HepG2 (cell line): Measurements from ENCODE around the gene SIRT7. TPM values are rescaled to one million over a fixed set of nuclear protein-coding genes. Genes with fewer than 3 reads are reported as not detected.

Source experiments
- ATF1 ChIP-seq: IDR thresholded peaks from 2 replicates; pipeline ENCODE4 v1.6.1; 2016; ENCODE audit warnings: mild to moderate bottlenecking, control low read depth
- ATM ChIP-seq: fragments of 450-650 bp; IDR thresholded peaks from 2 replicates; pipeline ENCODE4 v1.7.1; 2017; ENCODE audit warnings: mild to moderate bottlenecking, borderline replicate concordance
- CSRNP1 ChIP-seq: sonication (generic); formaldehyde crosslinking; IDR thresholded peaks from 2 replicates; pipeline ENCODE4 v1.8.1; 2023; ENCODE audit warnings: mild to moderate bottlenecking, missing genetic modification reagents
- GFI1 ChIP-seq: sonication (generic); formaldehyde crosslinking; IDR thresholded peaks from 2 replicates; pipeline ENCODE4 v1.5.0; 2020; ENCODE audit warnings: missing genetic modification reagents, mild to moderate bottlenecking, borderline replicate concordance
- HBP1 ChIP-seq: IDR thresholded peaks from 2 replicates; pipeline ENCODE4 v1.6.1; 2016; ENCODE audit warnings: low read depth, control low read depth
- HCFC1 ChIP-seq: fragments of 150-350 bp; IDR thresholded peaks from 2 replicates; pipeline ENCODE4 v1.6.1; 2014; ENCODE audit warnings: low read depth, low read length
- KAT7 ChIP-seq: IDR thresholded peaks from 2 replicates; pipeline ENCODE4 v1.6.1; 2018; ENCODE audit warnings: borderline replicate concordance, missing compliant biosample characterization
- NR2F1 ChIP-seq, 2 experiments: fragments of 450-650 bp in 1 of 2; formaldehyde crosslinking in 1 of 2; IDR thresholded peaks; 2 replicates each; pipeline versions ENCODE4 v1.5.0 to v1.6.1; 2016 to 2020; ENCODE audit warnings: mild to moderate bottlenecking in 1 of 2, missing compliant biosample characterization in 1 of 2, missing genetic modification reagents in 1 of 2, moderate library complexity in 1 of 2
- PAF1 ChIP-seq: IDR thresholded peaks from 2 replicates; pipeline ENCODE4 v1.6.1; 2016; ENCODE audit warnings: missing genetic modification reagents, missing compliant biosample characterization
- RAD51 ChIP-seq: fragments of 450-650 bp; IDR thresholded peaks from 2 replicates; pipeline ENCODE4 v1.6.1; 2016; ENCODE audit warnings: borderline replicate concordance
- RFX5 ChIP-seq: IDR thresholded peaks from 2 replicates; pipeline ENCODE4 v1.6.1; 2011; ENCODE audit warnings: low read depth, low read length, improper control_type of control experiment
- SMAD1 ChIP-seq: sonication (generic); formaldehyde crosslinking; IDR thresholded peaks from 2 replicates; pipeline ENCODE4 v1.4.0; 2020; ENCODE audit warnings: missing genetic modification reagents, low read depth, mild to moderate bottlenecking, borderline replicate concordance
- SRSF9 ChIP-seq: fragments of 200-400 bp; formaldehyde crosslinking; IDR thresholded peaks from 2 replicates; pipeline ENCODE4 v1.6.1; 2018; ENCODE audit warnings: borderline replicate concordance, mild to moderate bottlenecking, low read depth, low read length; ENCODE audit not compliant: insufficient read depth, poor library complexity, severe bottlenecking
- TCF12 ChIP-seq, 2 experiments: fragments of 450-650 bp in 1 of 2; sonication (generic) in 1 of 2; formaldehyde crosslinking in 1 of 2; IDR thresholded peaks; 2 replicates each; pipeline versions ENCODE4 v1.6.1 to v1.8.0; 2017 to 2022; ENCODE audit warnings: antibody characterized with exemption in 1 of 2, mild to moderate bottlenecking in 1 of 2, missing genetic modification reagents in 1 of 2, moderate library complexity in 1 of 2
- ZBTB46 ChIP-seq: sonication (generic); formaldehyde crosslinking; IDR thresholded peaks from 2 replicates; pipeline ENCODE4 v1.4.0; 2020; ENCODE audit warnings: mild to moderate bottlenecking, missing genetic modification reagents, borderline replicate concordance
- ZNF256 ChIP-seq: sonication (generic); formaldehyde crosslinking; conservative IDR thresholded peaks from 2 replicates; pipeline ENCODE4 v1.4.0; 2020; ENCODE audit warnings: missing genetic modification reagents
- ZNF354B ChIP-seq: sonication (generic); formaldehyde crosslinking; IDR thresholded peaks from 2 replicates; pipeline ENCODE4 v1.8.0; 2022; ENCODE audit warnings: mild to moderate bottlenecking, missing genetic modification reagents
- ZNF460 ChIP-seq: sonication (generic); formaldehyde crosslinking; IDR thresholded peaks from 2 replicates; pipeline ENCODE4 v1.5.1; 2020; ENCODE audit warnings: missing genetic modification reagents, mild to moderate bottlenecking, borderline replicate concordance
- ZNF549 ChIP-seq: sonication (generic); formaldehyde crosslinking; IDR thresholded peaks from 2 replicates; pipeline ENCODE4 v1.5.0; 2020; ENCODE audit warnings: missing genetic modification reagents
- ZNF878 ChIP-seq: sonication (generic); formaldehyde crosslinking; IDR thresholded peaks from 2 replicates; pipeline ENCODE4 v1.8.1; 2023; ENCODE audit warnings: mild to moderate bottlenecking, missing genetic modification reagents, moderate library complexity
- polyA plus RNA-seq, 8 experiments: library from polyadenylated mRNA; depleted of rRNA in 3 of 8; stranded (reverse) in 7 of 8; unstranded in 1 of 8; fragments of >200 nt; fragmentation: Illumina TruSeq in 4 of 8; extraction: Trizol in 4 of 8; gene quantifications; 2 replicates each; pipeline versions ENCODE4 v1.2.1 to v1.2.3, GENCODE V29; 2011 to 2016; ENCODE audit warnings: low read depth in 4 of 8, missing spikeins in 1 of 8, mixed read lengths in 1 of 8; ENCODE audit not compliant: insufficient read depth in 1 of 8
- total RNA-seq, 5 experiments: library from RNA; depleted of rRNA; stranded (reverse); fragments of >200 nt; fragmentation: Illumina TruSeq; extraction: Trizol; gene quantifications; 2 replicates each; pipeline ENCODE4 v1.2.3, GENCODE V29; 2016; ENCODE audit warnings: low read depth in 1 of 5
- TF ChIP-seq, protein P1 (sequence below): sonication (generic); formaldehyde crosslinking; IDR thresholded peaks from 2 replicates; pipeline ENCODE4 v1.5.0; 2020; ENCODE audit warnings: mild to moderate bottlenecking, missing genetic modification reagents

The SIRT7 gene
- total and polyA plus RNA-seq, 2 of the 13 experiments (the other 11 are each of a cell fraction or from before 2014, with no cell fraction given): 8.3 to 24.8 TPM

DNA sequence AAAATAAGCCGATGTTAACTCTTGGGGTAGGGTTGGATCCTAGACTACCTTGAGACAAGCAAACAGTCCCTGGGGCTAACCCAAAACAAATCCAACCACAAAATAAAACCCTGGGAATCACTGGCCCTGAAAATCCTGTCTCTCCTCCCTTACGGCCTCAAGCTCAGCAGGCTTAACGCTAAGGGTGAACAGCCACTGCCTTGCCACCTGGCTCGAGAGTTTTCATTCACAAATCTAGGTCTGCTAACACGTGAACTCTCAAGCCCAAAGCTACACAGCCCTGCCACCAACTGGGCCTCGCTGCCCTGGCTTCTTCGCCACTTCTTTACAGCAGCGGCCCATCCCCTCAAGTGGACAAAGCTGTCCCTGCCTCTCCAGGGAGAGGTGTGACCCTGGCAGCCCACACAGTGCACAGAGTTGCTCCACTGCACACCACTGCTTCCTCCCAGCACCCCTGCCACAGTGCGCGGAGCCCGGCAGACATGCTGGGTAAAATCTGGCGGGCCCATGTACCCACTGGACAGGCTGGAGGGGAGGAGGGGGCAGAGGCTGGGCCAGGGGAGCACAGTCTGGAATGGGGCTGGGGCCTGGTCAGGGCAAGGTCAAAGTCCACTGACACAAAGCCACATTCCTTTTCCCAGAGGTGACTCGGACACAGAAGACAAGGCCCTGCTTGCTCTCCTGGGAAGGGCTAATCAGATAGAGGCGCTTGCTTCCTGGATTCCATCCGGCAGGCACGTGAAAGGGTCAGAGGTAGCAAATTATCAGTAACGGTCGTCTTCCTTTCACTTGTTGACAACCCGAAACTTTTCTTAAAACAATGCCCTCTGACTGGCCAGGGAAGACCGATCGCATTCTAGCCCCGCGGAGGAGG is 7.8 kb downstream of the SIRT7 start (continued):
- no peak for TF ChIP-seq ATM
- TF ChIP-seq SRSF9: no peak
- TF ChIP-seq TCF12 (IDR thresholded peaks at IDR 0.05): no peak
- peak; percentile 26; the same call in 1 of the 2 replicates for TF ChIP-seq TCF12 (CRISPR knock-in tag; IDR thresholded peaks at IDR 0.05)
- peak; percentile 88 for TF ChIP-seq KAT7 (CRISPR knock-in tag)
- peak; percentile 64 for TF ChIP-seq ZNF354B
- TF ChIP-seq ZNF460 (CRISPR knock-in tag): no peak
- peak; percentile 75; the same call in 1 of the 2 replicates for TF ChIP-seq HBP1 (CRISPR knock-in tag)
- TF ChIP-seq ZBTB46 (CRISPR knock-in tag): peak; percentile 30; the same call in 1 of the 2 replicates
- no peak for TF ChIP-seq RAD51
- TF ChIP-seq ATF1 (CRISPR knock-in tag): no peak
- peak; percentile 95; the same call in 1 of the 2 replicates for TF ChIP-seq SMAD1 (CRISPR knock-in tag)
- peak; percentile 34; the same call in 1 of the 2 replicates for TF ChIP-seq RFX5
- TF ChIP-seq NR2F1 (CRISPR knock-in tag; IDR thresholded peaks at IDR 0.05): peak; percentile 86 to 90
- TF ChIP-seq PAF1 (CRISPR knock-in tag): peak; percentile 93
- peak; percentile 47 for TF ChIP-seq CSRNP1
- no peak for TF ChIP-seq ZNF878 (CRISPR knock-in tag)
- 0 out of 2 replicates have a peak, but pooled peaks have one; percentile 67 for TF ChIP-seq ZNF256 (CRISPR knock-in tag)
- TF ChIP-seq, protein P1, sequence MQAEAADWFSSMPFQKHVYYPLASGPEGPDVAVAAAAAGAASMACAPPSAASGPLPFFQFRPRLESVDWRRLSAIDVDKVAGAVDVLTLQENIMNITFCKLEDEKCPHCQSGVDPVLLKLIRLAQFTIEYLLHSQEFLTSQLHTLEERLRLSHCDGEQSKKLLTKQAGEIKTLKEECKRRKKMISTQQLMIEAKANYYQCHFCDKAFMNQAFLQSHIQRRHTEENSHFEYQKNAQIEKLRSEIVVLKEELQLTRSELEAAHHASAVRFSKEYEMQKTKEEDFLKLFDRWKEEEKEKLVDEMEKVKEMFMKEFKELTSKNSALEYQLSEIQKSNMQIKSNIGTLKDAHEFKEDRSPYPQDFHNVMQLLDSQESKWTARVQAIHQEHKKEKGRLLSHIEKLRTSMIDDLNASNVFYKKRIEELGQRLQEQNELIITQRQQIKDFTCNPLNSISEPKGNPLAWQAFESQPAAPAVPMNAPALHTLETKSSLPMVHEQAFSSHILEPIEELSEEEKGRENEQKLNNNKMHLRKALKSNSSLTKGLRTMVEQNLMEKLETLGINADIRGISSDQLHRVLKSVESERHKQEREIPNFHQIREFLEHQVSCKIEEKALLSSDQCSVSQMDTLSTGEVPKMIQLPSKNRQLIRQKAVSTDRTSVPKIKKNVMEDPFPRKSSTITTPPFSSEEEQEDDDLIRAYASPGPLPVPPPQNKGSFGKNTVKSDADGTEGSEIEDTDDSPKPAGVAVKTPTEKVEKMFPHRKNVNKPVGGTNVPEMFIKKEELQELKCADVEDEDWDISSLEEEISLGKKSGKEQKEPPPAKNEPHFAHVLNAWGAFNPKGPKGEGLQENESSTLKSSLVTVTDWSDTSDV (CRISPR knock-in tag): peak; percentile 27; the same call in 1 of the 2 replicates
- no peak for TF ChIP-seq ZNF549 (CRISPR knock-in tag)
- TF ChIP-seq HCFC1: no peak
- TF ChIP-seq GFI1 (CRISPR knock-in tag): 0 out of 2 replicates have a peak, but pooled peaks have one; percentile 11
